Left ventricle myocardium superior (tissue), 1 donor: ENCODE results near the gene GPC5. TPM values are rescaled to one million over a fixed set of nuclear protein-coding genes. Genes with fewer than 3 reads are reported as not detected.
A peak's percentile ranks its signal among the peaks of the same experiment; 100 is the strongest.
"Not testable (repeated sequence)": the region's sequence is repeated elsewhere in the genome, so short reads cannot be mapped to it uniquely, and the experiment has no call there.

Source experiments
- ATAC-seq: fragments of 200-7000 bp; cut with Tn5 transposase; one replicate; pipeline ENCODE4 v1.9.1; 2020; ENCODE audit warnings: mild to moderate bottlenecking, moderate library complexity
- DNase-seq: peaks from one replicate; pipeline ENCODE4 v3.0.0-alpha.2; 2020
- intact Hi-C: fragments of 100-400 bp; cut with micrococcal nuclease; formaldehyde crosslinking; loops from one replicate; pipeline ENCODE4 v1.11.0; 2022
- long read RNA-seq: library from polyadenylated mRNA; unstranded; transcript quantifications from one replicate; pipeline ENCODE4 v2.0.0, GENCODE V29; 2021
- total RNA-seq: library from RNA; stranded (reverse); fragmentation: NEBNext Ultra II Directional; extraction: Animal tissue kit (Norgen Biotek cat#: 25700); gene quantifications from one replicate; pipeline ENCODE4 v1.2.1, GENCODE V29; 2021
- donor health status: DM: no; HTN: yes; CAD: no; lungs with severe emphysema.

GPC5 gene
- 1.8 TPM for total RNA-seq
- long read RNA-seq, partial matches to known transcripts = 0 of 1 reads
- long read RNA-seq, other reads (novel, unspliced or antisense) = 1 of 1 reads

DNA sequence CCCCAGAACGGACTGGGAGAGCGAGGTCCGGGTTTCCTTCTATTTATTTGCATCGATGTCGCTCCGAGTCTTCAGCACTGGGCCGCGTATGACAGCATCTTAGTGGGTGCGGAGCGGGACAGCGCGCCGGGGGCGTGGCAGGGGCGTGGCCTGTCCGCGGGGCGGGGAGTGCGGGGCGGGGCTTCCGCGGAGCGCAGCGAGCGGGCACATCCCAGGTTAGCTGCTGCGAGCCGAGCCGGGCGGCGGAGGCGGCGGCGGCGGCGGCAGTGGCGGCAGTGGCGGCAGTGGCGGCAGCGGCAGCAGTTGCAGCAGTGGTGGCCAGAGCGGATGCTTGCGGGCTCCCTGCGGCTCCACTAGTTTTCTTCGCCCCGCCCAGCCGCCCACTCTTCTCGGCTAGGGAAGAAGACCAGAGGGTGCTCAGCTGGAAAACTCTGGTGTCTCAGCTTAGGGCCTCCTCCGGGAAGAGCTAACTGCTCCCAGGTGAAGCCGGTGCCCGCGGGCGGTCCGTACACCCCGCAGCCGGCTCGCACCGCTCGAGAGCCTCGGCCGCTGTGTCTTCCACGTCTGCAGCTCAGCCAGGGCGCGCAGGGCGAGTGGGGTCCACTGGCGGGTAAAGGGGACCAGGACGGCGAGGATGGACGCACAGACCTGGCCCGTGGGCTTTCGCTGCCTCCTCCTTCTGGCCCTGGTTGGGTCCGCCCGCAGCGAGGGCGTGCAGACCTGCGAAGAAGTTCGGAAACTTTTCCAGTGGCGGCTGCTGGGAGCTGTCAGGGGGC is at the start of gene GPC5:
Gene GPC5, plus strand, starts transcription at position 209 of the 776 bp plus-strand sequence.
- DNase-seq = peak; percentile 89
- ATAC-seq = peak; percentile 100
- intact Hi-C loops = no loop called here

DNA sequence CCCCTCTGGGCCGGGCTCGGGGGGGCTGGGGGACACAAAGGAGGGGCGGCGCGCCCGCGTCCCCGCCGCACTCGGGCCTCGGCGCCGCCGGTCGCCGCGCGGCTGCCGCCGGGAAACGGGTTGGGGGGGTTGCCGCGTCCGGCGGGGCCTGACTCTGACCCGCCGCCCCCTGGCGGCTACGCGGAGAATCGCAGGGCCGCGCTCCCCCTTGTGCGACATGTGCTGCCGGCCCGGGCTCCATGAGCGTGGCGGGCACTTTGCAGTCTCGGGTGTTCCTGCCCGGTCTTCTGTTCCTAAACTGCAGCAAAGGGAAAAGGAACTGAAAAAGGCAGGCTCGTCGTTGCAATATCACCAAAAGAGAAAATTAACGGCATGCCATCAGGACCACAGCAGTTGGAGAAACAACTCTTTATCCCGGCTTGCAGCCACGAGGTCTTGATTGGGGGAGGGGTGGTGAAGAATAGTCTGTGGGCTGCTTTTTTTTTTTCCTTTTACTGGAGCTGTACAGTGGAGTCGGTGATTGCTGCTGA is 49.5 kb upstream of the GPC5 start:
- ATAC-seq (peak; percentile 79), DNase-seq (peak; percentile 98)
- intact Hi-C loops = no loop called here

DNA sequence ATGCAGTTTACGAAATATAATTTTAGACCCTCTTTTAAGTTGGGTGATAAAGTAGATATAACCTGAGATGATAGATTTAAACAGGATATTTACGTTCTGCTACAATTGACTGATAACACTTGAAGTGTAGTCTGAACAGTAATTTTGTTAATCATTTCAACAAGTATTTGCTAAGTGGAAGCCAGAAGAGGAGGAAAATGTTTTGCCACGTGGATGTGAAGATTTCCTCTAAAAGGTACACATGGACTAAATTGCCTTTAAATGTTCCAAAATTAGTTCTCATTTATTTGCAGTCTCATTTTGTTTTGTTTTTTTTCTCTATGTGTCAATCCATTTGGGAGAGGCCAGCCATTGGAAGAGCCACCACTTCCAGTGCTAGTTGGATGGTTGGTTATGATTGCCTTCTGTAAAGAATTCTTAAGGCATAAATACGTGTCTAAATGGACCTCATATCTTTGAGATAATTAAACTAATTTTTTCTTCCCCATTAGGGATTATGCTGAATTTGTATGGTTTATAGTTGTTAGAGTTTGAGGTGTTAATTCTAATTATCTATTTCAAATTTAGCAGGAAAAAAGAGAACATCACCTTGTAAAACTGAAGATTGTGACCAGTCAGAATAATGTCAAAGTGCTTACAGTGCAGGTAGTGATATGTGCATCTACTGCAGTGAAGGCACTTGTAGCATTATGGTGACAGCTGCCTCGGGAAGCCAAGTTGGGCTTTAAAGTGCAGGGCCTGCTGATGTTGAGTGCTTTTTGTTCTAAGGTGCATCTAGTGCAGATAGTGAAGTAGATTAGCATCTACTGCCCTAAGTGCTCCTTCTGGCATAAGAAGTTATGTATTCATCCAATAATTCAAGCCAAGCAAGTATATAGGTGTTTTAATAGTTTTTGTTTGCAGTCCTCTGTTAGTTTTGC is 48.2 kb upstream of the GPC5 start:
- ATAC-seq (no peak), DNase-seq (no peak)
- intact Hi-C loops = no loop called here

DNA sequence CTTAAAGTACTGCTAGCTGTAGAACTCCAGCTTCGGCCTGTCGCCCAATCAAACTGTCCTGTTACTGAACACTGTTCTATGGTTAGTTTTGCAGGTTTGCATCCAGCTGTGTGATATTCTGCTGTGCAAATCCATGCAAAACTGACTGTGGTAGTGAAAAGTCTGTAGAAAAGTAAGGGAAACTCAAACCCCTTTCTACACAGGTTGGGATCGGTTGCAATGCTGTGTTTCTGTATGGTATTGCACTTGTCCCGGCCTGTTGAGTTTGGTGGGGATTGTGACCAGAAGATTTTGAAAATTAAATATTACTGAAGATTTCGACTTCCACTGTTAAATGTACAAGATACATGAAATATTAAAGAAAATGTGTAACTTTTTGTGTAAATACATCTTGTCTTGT is 47.3 kb upstream of the GPC5 start:
- intact Hi-C loops = no loop called here
- ATAC-seq (no peak), DNase-seq (no peak)

DNA sequence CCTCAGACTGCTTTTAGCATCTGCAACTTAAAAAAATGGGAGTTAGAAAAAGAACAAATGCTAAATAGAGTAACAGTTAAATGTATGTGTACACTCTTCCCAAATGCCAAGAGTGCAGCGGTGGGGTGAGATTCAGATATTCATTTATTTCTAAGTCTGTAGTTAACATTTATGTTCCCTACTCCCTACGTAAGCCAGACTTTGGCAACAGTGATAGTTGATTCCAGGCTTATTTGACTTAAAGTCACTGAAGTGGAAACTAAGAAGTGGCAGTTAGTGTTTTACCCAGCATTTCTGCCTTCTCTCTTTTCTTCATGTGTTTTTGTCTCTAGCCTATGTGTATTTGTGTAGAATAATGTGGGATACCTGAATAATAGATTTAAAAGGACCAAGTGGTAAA is 46.4 kb upstream of the GPC5 start:
- ATAC-seq (no peak), DNase-seq (no peak)
- intact Hi-C loops = no loop called here

DNA sequence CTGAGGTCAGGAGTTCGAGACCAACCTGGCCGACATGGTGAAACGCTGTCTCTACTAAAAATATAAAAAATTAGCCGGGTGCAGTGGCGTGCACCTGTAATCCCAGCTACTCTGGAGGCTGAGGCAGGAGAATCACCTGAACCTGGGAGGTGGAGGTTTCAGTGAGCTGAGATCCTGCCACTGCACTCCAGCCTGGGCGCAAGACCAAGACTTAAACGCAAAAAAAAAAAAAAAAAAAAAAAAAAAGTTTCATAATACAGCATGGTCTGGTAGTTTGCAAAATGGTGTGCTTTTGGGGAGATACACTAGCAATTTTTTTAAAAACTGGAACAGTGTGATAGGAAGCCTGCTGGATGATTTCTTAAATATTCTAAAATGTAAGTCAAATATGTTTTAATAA is 45.5 kb upstream of the GPC5 start:
- intact Hi-C loops, ATAC-seq, DNase-seq: not testable (repeated sequence)

DNA sequence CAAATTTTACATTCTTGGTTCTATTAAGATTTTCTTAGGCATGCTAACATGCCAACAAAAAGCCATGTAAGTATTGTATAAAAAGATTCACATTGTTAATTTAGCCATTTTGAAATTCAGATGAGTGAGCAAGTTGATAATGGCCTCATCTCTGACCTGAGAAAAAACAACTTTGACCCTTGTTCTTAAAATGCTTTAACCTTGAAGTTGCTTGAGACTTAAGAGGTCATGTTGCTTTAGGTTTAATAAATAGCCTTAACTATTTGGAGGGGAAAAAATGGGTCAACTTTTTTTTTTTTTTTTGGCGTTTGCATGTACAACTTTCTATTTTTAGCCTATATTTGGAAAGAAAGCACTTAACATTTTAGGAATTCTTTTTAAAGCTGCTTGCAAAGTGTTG is 44.9 kb upstream of the GPC5 start:
- no peak for DNase-seq
- no peak for ATAC-seq
- intact Hi-C loops = no loop called here

DNA sequence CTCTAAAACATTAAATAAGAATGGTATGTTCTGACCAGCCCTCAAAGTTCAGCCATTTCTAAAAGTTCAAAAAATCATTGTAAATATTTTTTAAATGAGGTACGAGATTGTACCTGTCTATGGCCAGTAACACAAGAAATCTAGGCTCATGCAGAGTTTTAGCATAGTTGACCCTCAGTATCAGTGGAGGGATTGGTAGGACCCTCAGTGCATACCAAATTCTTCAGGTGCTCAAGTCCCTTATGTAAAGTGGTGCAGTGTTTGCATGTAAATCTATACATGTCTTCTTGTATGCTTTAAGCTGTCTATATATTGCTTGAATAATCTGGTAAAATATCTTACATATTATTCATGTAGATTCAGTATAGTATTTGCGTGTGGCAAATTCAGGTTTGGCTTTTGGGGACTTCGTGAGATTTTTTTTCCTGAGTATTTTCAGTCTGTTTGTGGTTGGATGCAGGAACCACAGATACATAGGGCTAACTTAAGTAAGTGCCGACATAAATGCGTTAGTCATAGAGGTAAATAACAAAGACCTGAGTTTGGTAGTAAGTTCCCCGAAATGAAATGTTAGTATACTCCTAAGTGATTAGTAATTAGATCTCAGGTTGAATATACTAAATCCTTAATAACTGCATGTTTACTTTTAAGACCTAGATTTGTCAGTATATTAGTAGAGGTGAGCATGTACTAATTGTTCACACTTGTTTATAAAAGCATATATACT is 43.2 kb upstream of the GPC5 start:
- DNase-seq (no peak), ATAC-seq (no peak)
- intact Hi-C loops = no loop called here

DNA sequence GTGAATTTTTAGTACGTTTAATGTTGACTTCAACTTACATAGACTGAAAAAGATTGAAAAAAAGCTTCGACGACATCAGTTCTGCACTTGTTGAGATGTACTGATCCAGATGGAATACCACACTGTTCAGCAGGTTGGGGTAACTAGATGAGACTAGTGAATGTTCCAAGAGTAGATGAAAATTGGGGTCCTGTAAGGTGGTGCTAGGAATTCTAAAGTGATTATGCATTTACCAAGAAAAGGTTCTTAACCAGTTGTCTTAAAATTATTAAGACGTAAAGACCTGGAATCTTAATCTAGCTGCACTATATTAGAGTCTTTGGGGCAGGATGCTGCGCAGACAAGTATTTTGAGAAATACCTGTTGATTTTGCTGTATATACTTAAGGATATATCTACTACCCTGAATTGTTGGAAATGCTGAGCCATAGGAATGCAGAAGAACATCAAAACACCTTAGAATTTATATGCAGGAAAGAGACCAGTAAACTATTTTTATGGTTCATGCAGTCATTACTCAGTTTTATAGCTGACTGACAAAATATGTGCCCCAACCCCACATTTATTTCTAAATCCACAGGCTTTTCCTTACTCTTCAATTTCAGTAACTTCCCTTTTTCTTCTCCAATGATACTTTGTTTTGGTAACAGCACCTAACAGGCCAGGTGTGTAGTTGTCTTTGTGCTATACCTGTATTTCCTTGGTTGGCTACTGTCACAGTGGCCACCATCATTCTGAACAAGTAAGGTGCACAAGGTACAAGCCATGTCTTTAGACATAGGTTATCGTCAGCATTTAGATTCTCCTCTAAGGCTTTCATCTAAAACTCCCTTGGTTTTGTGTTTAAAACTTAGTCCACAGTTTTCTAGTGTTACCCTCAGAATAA is 42.4 kb upstream of the GPC5 start:
- intact Hi-C loops = no loop called here
- ATAC-seq = no peak
- no peak for DNase-seq

DNA sequence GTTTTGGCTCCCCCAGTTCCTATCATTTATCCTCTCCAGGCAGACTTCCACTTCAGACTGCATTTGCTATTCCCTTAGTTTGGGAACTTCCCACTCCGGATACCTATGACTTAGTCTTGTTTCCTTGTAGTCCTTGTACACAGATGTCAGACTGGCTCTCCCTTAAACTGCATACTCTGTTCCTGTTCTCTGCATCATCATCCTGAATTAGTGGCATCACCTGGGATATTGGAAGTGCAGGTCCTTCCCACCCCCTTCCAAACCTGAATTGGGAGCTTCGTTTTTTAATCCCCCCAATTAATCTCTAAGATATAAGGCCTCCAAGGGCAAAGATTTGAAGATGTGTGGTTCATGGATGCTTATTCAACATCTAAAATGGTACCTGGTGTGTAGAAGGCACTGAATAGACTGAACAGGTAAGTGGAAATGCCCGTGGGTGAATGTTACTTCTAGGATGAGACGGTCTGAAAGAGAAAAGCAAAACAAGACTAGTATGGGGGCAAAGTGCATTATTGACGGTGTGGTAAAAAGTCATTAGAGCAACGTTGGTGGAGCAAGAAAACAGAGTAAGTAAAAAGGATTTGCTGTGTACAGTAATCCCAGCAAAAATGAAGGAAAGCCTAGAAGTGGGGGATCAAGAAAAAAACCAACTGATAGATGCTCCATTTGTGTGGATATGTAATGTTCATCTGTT is 41.4 kb upstream of the GPC5 start:
- ATAC-seq (no peak), DNase-seq (no peak)
- intact Hi-C loops = no loop called here

DNA sequence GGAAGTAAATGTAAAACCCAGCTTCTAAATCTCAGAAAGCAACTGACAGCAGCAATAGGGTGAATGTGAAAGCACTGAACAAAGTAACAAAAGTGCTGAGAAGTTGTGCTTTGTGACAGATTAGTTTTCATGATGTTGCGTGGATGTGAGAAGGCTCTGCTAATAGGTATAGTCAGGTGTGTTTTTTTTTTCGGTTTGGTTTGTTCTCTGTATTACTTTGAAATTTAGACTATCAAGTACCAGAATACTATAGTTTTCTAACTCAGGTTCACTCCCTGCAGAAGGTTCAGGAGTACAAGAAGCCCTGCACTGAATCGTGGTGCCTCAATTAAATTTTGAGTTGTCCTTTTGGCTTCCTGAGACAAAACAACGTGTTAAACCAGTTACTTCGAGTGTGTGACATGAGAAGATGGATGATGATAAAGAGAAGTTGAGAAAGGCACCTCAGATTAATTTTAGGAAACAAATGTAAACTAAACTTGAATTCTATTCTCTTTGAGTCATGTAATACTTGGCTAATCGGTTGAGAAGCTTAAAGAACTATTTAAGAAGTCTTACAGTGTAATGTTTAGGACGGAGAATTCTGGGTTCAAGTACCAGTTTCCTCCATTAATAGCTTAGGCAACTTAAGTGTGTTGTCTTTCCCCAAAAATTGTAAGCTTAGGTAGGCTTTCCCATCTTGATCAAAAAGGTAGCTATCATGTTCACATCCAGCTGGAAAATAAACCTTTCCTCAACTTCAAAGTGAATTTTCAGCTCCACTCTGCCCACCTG is 40.6 kb upstream of the GPC5 start:
- intact Hi-C loops = no loop called here
- no peak for DNase-seq
- ATAC-seq = no peak

DNA sequence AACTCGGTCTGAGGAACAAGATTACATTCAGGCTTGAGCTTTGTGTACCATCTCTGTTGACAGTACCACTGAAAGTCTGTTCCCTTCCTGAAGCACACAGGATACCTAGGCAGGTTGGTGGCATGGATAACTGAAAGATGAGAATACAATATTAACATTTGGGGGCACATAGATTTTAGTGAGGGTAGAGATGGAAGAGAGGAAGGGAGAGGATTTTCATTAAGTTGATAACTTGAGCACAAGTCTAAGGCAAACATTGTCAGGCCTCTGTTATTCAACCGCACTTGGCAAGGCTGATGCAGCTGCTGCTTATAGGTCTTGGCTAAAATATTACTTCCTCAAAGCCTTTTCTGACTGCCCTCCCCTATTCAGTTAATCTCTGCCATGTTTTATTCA is 40.0 kb upstream of the GPC5 start:
- intact Hi-C loops = no loop called here
- ATAC-seq (no peak), DNase-seq (no peak)

DNA sequence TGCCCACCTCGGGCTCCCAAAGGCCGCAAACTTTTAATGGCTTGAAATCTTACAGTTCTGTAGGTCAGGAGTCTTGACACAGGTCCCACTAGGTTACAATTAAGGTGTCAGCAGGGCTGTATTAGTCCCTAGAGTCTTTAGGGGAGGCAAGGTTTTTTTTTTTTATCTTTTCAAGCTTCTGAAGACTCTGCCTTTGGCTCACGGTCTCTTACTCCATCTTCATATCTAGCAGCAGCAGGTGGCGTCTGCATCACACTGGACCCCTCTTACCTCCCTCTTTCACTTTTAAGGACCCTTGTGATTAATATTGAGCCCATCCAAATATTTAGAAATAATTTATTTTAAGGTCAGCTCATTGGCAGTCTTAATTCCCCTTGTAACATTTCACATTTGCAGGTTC is 39.3 kb upstream of the GPC5 start:
- ATAC-seq (no peak), DNase-seq (no peak)
- intact Hi-C loops = no loop called here

DNA sequence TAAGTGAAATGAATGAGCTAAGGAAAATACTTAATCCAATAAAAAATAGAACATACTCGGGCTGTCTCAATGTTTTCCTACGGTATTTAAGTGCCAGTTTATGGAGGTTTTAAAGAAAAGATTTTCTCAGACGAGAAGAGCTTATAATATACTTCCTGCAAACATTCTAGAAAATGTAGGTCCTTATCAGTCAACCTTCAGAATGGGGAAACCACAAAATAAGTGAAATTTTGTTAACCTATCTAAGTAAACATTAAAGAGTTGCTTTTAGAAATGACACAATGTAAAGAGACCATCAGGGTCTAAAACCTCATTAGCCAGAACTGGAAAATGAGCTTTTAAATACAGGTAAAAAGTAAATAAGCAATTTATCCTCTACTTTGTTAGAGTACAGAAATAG is 38.8 kb upstream of the GPC5 start:
- no peak for ATAC-seq
- intact Hi-C loops = no loop called here
- DNase-seq = no peak

DNA sequence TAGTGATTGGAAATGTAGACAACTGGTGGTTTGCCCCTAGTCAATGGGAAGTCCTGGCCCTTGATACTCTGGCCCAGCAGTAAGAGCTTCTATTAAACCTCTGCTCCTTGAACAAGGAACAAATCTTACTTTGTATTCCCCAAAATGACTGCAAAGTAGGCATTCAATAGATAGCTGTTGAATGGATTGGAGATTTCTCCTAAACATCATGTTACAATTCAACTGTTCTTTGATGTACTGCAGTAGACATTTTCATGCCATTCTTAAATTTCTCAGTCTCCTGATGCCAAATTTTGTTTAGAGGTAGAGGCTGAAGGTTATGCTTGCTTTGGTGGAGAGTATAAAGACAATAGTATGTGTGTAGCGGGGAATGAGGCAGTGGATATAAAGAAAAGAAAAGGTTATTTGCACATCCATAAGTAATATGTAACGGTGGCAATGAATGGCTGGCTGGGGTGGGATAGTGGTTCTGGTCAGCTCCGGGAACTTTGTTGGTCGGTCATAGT is 38.1 kb upstream of the GPC5 start:
- DNase-seq (no peak), ATAC-seq (no peak)
- intact Hi-C loops = no loop called here

DNA sequence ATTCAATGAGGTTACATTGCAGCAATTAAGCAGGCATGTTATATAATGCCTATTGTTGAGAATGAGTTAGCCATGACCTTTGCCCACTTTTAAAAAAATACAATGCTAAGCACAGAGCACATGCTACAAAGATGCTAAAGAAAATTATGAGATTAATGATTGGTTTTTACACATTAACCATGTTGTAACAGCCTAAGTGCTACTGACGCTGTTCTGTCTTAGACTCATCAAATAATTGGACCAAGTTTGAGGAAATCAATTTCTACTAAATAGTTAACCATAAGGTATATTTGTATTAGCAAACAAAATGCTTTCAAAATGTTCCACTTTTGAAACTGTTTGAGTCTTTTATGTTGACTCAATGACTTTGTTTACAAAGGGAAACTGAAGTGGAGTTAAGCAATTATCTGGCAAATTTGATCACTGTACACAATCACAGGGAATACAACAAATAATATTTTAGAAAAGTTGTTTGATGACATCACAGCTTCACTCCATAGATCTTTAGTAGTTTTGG is 36.6 kb upstream of the GPC5 start:
- no peak for ATAC-seq
- DNase-seq = no peak
- intact Hi-C loops = no loop called here

DNA sequence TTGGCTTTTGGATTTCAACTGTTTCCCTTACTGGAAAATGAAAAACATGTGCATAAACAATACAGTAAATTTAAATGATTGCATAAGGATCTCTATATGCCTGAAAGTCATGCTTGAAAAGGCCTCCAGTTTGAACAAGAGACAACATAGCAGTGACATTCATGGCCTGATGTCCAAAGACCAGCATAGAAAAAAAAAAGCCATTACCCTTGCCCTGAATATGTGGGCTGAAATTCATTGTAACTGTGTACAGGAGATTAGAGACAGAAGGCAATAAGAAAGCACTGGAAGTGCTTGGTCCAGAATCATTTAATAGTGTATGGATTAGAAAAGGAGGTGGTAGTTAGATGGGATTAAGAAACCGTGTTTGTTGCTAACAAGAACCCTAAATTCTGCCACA is 35.5 kb upstream of the GPC5 start:
- ATAC-seq (no peak), DNase-seq (no peak)
- intact Hi-C loops = no loop called here
